B cell (primary cell): ENCODE measurements around the gene CDK13.

Experiments used
- CTCF ChIP-seq: fragments of 200-600 bp; IDR thresholded peaks from one replicate; pipeline ENCODE4 v1.8.0; 2022; ENCODE audit warnings: antibody characterized with exemption, mild to moderate bottlenecking
- EZH2 ChIP-seq: IDR thresholded peaks from 2 replicates; pipeline ENCODE4 v1.6.1; 2012; ENCODE audit warnings: borderline replicate concordance, low read depth, mild to moderate bottlenecking, moderate library complexity, low read length; ENCODE audit not compliant: insufficient read depth, poor library complexity, severe bottlenecking

GRCh38 chr7:40043164-40043563 lies 93.1 kb downstream of the CDK13 start:
- TF ChIP-seq CTCF (no peak), EZH2 (no peak)
